ENCODE measurements around the gene LYRM2. TPM values are rescaled to one million over a fixed set of nuclear protein-coding genes. Genes with fewer than 3 reads are reported as not detected.

LYRM2 gene
- total and polyA plus RNA-seq, 5 donors: 25.9 to 48.7 (median 38.2) TPM

DNA sequence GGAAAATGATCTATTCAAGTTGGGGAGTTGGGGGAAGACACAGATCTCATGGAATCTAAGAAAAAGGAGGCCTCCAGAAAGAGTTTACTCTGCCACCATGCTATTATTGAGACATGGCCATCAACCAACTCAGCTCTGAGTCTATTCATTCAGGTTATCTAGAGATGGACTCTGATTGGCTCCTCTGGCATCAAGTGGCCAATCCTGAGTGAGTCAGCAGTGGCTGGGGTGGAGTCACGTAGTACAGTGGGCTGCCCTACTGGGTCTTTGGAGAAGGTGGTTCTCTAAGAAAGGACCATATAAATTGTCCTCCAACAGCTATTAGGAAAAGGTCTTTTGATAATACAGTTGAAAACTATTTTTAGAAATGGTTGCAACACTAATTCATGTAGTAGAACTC lies 42.1 kb downstream of the LYRM2 start:
- Histone ChIP-seq H3K4me1 (ENCODE audit: control insufficient read depth, insufficient read depth, low read length) (peaks cover 2% of the 10 kb centered on the region), H3K9me3 (ENCODE audit: control insufficient read depth, low read length) (no peaks in the 10 kb centered on the region), H3K4me3 (ENCODE audit: low read length) (no peak overlapping the region), H3K27me3 (ENCODE audit: control insufficient read depth, insufficient read depth) (no peaks in the 10 kb centered on the region), H3K27ac (ENCODE audit: low read length) (no peak overlapping the region)
- 91% methylated on average over 1 of the region's 1 CpG for WGBS
- ATAC-seq (no peak), DNase-seq (no peak)
- intact Hi-C loops (cut with DNase I): no loop called here

GRCh38 chr6:89596056-89596455 lies 42.5 kb downstream of the LYRM2 start:
- WGBS: 74% methylated on average over 2 of the region's 2 CpGs
- DNase-seq (no peak), ATAC-seq (no peak)
- H3K4me3 ChIP-seq (ENCODE audit: low read length): no peak overlapping the region
- H3K27ac ChIP-seq (ENCODE audit: low read length): no peak overlapping the region
- peaks cover 2% of the 10 kb centered on the region for H3K4me1 ChIP-seq (ENCODE audit: control insufficient read depth, insufficient read depth, low read length)
- no peaks in the 10 kb centered on the region for H3K9me3 ChIP-seq (ENCODE audit: control insufficient read depth, low read length)
- intact Hi-C loops (cut with DNase I): no loop called here
- no peaks in the 10 kb centered on the region for H3K27me3 ChIP-seq (ENCODE audit: control insufficient read depth, insufficient read depth)

DNA sequence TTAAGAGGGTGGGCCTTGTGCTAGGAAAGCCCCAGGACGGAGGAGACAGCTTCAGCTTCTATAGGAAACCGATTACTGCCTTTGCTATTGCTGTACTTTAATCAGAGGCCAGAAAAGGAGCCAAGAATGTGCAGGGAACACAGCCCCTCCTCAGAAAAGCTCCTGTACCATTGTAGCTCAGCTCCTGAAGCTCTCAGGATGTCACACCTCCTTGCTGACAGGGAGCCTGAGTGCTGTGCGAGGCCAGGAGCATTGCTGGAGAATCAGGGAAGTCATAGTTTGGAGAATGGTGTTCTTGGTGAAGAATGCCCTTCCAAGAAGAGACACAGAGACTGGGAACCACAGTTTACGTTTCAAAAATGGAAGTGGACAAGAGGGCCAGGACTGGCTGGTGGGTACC lies 46.8 kb downstream of the LYRM2 start:
- H3K27me3 ChIP-seq (ENCODE audit: control insufficient read depth, insufficient read depth): no peaks in the 10 kb centered on the region
- no peak overlapping the region for H3K4me3 ChIP-seq (ENCODE audit: low read length)
- no peak overlapping the region for H3K27ac ChIP-seq (ENCODE audit: low read length)
- no peak for ATAC-seq
- peaks cover 2% of the 10 kb centered on the region for H3K4me1 ChIP-seq (ENCODE audit: control insufficient read depth, insufficient read depth, low read length)
- no peaks in the 10 kb centered on the region for H3K9me3 ChIP-seq (ENCODE audit: control insufficient read depth, low read length)
- no peak for DNase-seq
- intact Hi-C loops (cut with DNase I): no loop called here
- WGBS: 91% methylated on average over 4 of the region's 4 CpGs

DNA sequence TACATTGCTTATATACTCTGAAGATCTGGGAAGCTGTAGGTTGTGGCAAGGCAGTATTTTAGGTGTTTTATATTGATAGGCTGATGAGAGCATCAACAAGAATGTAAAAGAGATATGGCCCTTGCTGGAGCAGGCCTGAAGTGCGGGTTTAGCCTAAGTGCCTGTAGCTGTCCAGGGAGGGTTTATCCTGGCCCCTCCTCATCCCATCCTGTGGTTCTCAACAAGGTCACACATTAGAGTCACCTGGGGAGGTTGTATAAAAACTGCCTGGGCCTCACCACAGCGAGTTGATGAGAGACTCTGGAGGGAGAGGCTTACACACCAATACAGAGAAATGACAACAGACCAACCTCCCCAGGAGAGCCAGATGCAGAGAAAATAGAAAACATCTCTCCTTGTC lies 48.4 kb downstream of the LYRM2 start:
- Histone ChIP-seq H3K27ac (ENCODE audit: low read length) (no peak overlapping the region), H3K4me1 (ENCODE audit: control insufficient read depth, insufficient read depth, low read length) (no peaks in the 10 kb centered on the region), H3K9me3 (ENCODE audit: control insufficient read depth, low read length) (no peaks in the 10 kb centered on the region), H3K27me3 (ENCODE audit: control insufficient read depth, insufficient read depth) (no peaks in the 10 kb centered on the region), H3K4me3 (ENCODE audit: low read length) (no peak overlapping the region)
- DNase-seq (no peak), ATAC-seq (no peak)
- WGBS: 72% methylated on average over 2 of the region's 2 CpGs
- intact Hi-C loops (cut with DNase I): no loop called here

GRCh38 chr6:89589297-89590025 lies 49.1 kb downstream of the LYRM2 start:
- H3K4me3 ChIP-seq (ENCODE audit: low read length): no peak overlapping the region
- no peaks in the 10 kb centered on the region for H3K9me3 ChIP-seq (ENCODE audit: control insufficient read depth, low read length)
- no peaks in the 10 kb centered on the region for H3K4me1 ChIP-seq (ENCODE audit: control insufficient read depth, insufficient read depth, low read length)
- intact Hi-C loops (cut with DNase I): no loop called here
- no peak for ATAC-seq
- DNase-seq: no peak
- no peak overlapping the region for H3K27ac ChIP-seq (ENCODE audit: low read length)
- H3K27me3 ChIP-seq (ENCODE audit: control insufficient read depth, insufficient read depth): no peaks in the 10 kb centered on the region
- 69% methylated on average over 7 of the region's 7 CpGs for WGBS

DNA sequence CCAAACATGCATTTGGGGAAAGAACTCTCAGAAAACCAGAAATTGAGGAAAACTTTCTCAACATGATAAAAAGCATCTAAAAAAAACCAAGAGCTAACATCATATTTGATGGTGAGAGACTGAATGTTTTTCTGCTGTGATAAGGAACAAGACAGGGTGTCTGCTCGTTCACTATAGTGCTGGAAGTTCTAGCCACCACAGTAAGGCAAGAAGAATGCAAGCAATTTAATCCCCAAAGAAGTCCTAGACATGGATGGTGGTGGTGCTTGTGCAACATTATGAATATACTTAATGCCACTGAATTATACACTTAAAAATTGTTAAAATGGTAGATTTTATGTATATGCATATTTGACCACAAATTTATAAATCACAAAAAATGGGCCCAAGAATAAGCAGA lies 53.4 kb downstream of the LYRM2 start:
- H3K9me3 ChIP-seq (ENCODE audit: control insufficient read depth, low read length): no peaks in the 10 kb centered on the region
- WGBS: 49% methylated on average over 1 of the region's 1 CpG
- no peak overlapping the region for H3K4me3 ChIP-seq (ENCODE audit: low read length)
- no peaks in the 10 kb centered on the region for H3K27me3 ChIP-seq (ENCODE audit: control insufficient read depth, insufficient read depth)
- no peaks in the 10 kb centered on the region for H3K4me1 ChIP-seq (ENCODE audit: control insufficient read depth, insufficient read depth, low read length)
- ATAC-seq (no peak), DNase-seq (no peak)
- intact Hi-C loops (cut with DNase I): no loop called here
- no peak overlapping the region for H3K27ac ChIP-seq (ENCODE audit: low read length)

DNA sequence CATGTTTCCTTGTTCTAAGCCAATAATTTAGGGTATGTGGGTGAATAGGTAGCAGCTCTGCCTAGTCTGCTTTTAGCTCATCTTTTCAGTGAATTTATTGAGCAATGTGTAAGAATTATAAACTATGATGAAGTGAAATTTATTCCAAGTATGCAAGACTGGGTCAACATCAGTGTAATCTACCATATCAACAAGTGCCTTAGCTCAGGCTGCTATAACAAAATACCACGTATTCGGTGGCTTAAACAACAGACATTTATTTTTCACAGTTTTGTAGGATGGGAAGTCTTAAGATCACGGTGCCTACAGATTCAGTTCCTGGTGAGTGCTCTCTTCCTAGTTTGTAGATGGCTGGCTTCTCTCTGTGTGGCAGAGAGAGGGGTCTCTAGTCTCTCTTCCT lies 54.0 kb downstream of the LYRM2 start:
- ATAC-seq (no peak), DNase-seq (no peak)
- H3K4me1 ChIP-seq (ENCODE audit: control insufficient read depth, insufficient read depth, low read length): no peaks in the 10 kb centered on the region
- intact Hi-C loops (cut with DNase I): no loop called here
- no peaks in the 10 kb centered on the region for H3K9me3 ChIP-seq (ENCODE audit: control insufficient read depth, low read length)
- H3K4me3 ChIP-seq (ENCODE audit: low read length): no peak overlapping the region
- no peaks in the 10 kb centered on the region for H3K27me3 ChIP-seq (ENCODE audit: control insufficient read depth, insufficient read depth)
- H3K27ac ChIP-seq (ENCODE audit: low read length): no peak overlapping the region
- WGBS: 78% methylated on average over 3 of the region's 3 CpGs

GRCh38 chr6:89583559-89583958 lies 55.0 kb downstream of the LYRM2 start:
- Histone ChIP-seq H3K4me1 (ENCODE audit: control insufficient read depth, insufficient read depth, low read length) (no peaks in the 10 kb centered on the region), H3K4me3 (ENCODE audit: low read length) (no peak overlapping the region), H3K9me3 (ENCODE audit: control insufficient read depth, low read length) (no peaks in the 10 kb centered on the region), H3K27me3 (ENCODE audit: control insufficient read depth, insufficient read depth) (no peaks in the 10 kb centered on the region), H3K27ac (ENCODE audit: low read length) (no peak overlapping the region)
- ATAC-seq (no peak), DNase-seq (no peak)
- 94% methylated on average over 2 of the region's 2 CpGs for WGBS
- intact Hi-C loops (cut with DNase I): no loop called here

GRCh38 chr6:89582669-89583325 lies 55.8 kb downstream of the LYRM2 start:
- no peak for ATAC-seq
- Histone ChIP-seq H3K4me3 (ENCODE audit: low read length) (no peak overlapping the region), H3K4me1 (ENCODE audit: control insufficient read depth, insufficient read depth, low read length) (no peaks in the 10 kb centered on the region), H3K9me3 (ENCODE audit: control insufficient read depth, low read length) (no peaks in the 10 kb centered on the region), H3K27ac (ENCODE audit: low read length) (no peak overlapping the region), H3K27me3 (ENCODE audit: control insufficient read depth, insufficient read depth) (no peaks in the 10 kb centered on the region)
- no peak for DNase-seq
- WGBS: 87% methylated on average over 4 of the region's 4 CpGs
- intact Hi-C loops (cut with DNase I): no loop called here

DNA sequence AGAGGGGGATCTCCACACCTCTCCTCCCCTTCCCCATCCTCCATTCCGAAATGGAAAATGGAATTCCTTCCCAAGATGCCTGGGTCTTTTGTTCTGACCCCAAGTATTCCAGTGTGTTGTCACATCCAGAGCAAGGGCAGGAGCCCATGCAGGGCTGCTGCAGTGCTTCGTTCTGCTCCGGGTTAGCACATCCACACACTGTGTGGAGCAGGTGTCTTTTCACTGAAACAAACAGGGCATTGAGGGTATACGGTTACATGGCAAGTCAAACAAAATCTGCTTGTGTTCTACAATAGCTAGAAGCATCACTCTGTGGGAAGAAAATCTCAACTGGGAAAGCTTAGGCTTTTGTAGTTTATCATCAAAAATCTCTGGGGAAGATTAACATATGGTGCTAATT lies 56.9 kb downstream of the LYRM2 start:
- H3K27me3 ChIP-seq (ENCODE audit: control insufficient read depth, insufficient read depth): no peaks in the 10 kb centered on the region
- no peaks in the 10 kb centered on the region for H3K9me3 ChIP-seq (ENCODE audit: control insufficient read depth, low read length)
- 82% methylated on average over 4 of the region's 4 CpGs for WGBS
- DNase-seq (no peak), ATAC-seq (no peak)
- no peak overlapping the region for H3K27ac ChIP-seq (ENCODE audit: low read length)
- H3K4me3 ChIP-seq (ENCODE audit: low read length): no peak overlapping the region
- no peaks in the 10 kb centered on the region for H3K4me1 ChIP-seq (ENCODE audit: control insufficient read depth, insufficient read depth, low read length)
- intact Hi-C loops (cut with DNase I): no loop called here

GRCh38 chr6:89580997-89581666 lies 57.4 kb downstream of the LYRM2 start:
- no peaks in the 10 kb centered on the region for H3K4me1 ChIP-seq (ENCODE audit: control insufficient read depth, insufficient read depth, low read length)
- no peak overlapping the region for H3K4me3 ChIP-seq (ENCODE audit: low read length)
- H3K27me3 ChIP-seq (ENCODE audit: control insufficient read depth, insufficient read depth): no peaks in the 10 kb centered on the region
- ATAC-seq: no peak
- no peak overlapping the region for H3K27ac ChIP-seq (ENCODE audit: low read length)
- intact Hi-C loops (cut with DNase I): no loop called here
- no peak for DNase-seq
- no peaks in the 10 kb centered on the region for H3K9me3 ChIP-seq (ENCODE audit: control insufficient read depth, low read length)
- WGBS: 90% methylated on average over 3 of the region's 3 CpGs
